Measurements from ENCODE around the gene PCDHGB6.
"Not testable (repeated sequence)": the region's sequence is repeated elsewhere in the genome, so short reads cannot be mapped to it uniquely, and the experiment has no call there.

PCDHGB6 gene

DNA sequence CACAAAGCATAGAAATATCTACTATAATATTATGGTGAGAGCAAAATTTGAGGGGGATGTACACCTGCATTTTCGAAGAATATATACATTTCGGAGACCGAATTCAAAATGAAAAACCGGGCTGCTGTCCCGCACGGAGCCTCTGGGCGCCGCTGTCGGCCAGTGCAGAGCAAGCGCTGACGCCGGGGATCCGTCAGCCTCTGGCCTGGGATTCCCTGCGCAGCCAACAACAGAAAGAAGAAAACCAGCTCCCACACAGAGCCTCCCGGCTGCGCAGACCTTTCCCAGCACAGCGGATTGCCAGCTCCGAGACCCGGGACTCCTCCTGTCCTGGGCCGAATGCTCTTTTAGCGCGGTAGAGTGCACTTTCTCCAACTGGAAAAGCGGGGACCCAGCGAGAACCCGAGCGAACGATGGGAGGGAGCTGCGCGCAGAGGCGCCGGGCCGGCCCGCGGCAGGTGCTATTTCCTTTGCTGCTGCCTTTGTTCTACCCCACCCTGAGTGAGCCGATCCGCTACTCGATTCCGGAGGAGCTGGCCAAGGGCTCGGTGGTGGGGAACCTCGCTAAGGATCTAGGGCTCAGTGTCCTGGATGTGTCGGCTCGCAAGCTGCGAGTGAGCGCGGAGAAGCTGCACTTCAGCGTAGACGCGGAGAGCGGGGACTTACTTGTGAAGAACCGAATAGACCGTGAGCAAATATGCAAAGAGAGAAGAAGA lies at the start of gene PCDHGB6:
PCDHGB6 (plus strand) TSS at position 232 of the 716 bp plus-strand sequence; CDS start at position 414, 182 bp downstream.
- not testable (repeated sequence) for DNase-seq

DNA sequence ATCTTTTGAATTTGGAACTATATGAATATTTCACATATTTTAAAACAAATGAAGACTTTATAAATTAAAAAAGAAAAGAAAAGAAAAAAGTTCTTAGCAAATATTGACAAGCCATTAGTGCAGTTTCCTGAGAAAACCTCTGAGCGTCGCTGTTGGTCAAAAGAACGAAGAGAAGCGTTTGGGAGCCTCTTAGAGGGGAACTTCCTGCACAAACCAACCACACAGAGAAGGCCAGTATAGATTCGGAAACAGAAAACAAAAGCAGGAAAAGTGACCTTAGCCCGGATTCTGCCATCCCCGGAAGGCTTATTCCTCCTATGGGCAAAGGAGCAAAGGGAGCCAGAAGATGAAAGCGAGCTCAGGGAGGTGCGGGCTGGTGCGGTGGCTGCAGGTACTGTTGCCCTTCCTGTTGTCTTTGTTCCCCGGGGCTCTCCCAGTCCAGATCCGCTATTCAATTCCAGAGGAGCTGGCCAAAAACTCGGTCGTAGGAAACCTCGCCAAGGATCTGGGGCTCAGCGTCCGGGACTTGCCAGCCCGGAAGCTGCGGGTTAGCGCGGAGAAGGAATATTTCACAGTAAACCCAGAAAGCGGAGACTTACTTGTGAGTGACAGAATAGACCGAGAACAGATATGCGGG lies 47.9 kb upstream of the PCDHGB6 start, which contains the start of gene PCDHGB2:
PCDHGB2 (plus strand) TSS at position 205 of the 637 bp plus-strand sequence; CDS start at position 347, 142 bp downstream.
- DNase-seq, result no peak

DNA sequence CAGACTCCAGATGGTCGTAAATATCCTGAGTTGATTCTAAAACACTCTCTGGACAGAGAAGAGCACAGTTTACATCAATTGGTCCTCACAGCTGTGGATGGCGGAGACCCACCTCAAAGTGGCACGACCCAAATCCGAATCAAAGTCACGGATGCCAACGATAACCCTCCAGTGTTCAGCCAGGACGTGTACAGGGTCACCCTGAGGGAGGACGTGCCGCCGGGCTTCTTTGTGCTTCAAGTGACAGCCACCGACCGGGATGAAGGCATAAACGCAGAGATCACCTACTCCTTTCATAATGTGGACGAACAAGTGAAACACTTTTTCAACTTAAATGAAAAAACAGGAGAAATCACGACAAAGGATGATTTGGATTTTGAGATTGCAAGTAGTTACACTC lies 47.1 kb upstream of the PCDHGB6 start:
- DNase-seq, result no peak

DNA sequence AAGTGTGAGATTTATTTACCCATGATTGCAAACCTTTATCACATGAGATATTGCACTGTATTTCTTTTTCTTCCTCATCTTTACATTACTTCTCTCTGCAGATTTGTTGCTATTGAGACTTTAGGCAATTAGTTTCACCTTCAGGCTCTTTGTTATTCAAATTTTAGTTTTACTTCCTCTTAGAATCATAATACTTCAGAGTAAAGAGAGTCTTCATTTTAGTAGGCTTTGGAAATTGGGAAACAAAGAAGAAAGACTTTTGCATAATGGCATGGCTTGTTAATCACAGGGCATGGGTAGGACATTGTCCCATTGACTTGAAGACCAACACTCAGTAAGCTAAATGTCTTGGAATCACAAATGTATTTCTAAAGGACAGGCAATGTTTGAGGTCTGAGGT lies 45.1 kb upstream of the PCDHGB6 start:
- no peak for DNase-seq

DNA sequence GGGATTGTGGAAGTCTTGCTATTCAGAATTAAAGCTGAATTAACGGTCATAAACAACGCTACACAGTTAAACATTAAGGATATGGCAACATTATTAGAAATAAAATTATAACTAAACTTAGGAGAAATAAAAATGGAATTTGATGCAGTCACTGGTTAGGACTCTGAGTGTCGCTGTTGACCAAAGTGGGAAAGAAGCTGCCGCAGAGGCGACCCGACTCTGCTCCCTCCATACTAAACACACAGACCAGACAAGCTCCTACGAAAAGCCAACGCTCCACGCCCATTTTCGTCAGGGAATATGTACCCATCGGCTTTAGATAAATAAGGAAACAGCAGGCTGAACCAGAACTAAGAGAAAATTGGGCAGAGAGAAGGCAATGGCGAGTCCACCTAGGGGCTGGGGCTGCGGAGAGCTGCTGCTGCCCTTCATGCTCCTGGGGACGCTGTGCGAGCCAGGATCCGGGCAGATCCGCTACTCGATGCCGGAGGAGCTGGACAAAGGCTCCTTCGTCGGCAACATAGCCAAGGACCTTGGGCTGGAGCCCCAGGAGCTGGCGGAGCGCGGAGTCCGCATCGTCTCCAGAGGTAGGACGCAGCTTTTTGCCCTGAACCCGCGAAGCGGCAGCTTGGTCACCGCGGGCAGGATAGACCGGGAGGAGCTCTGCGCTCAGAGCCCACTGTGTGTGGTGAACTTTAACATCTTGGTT lies 43.7 kb upstream of the PCDHGB6 start, which contains the start of gene PCDHGA5:
PCDHGA5 (plus strand) TSS at position 211 of the 709 bp plus-strand sequence; CDS start at position 380, 169 bp downstream.
- no peak for DNase-seq

DNA sequence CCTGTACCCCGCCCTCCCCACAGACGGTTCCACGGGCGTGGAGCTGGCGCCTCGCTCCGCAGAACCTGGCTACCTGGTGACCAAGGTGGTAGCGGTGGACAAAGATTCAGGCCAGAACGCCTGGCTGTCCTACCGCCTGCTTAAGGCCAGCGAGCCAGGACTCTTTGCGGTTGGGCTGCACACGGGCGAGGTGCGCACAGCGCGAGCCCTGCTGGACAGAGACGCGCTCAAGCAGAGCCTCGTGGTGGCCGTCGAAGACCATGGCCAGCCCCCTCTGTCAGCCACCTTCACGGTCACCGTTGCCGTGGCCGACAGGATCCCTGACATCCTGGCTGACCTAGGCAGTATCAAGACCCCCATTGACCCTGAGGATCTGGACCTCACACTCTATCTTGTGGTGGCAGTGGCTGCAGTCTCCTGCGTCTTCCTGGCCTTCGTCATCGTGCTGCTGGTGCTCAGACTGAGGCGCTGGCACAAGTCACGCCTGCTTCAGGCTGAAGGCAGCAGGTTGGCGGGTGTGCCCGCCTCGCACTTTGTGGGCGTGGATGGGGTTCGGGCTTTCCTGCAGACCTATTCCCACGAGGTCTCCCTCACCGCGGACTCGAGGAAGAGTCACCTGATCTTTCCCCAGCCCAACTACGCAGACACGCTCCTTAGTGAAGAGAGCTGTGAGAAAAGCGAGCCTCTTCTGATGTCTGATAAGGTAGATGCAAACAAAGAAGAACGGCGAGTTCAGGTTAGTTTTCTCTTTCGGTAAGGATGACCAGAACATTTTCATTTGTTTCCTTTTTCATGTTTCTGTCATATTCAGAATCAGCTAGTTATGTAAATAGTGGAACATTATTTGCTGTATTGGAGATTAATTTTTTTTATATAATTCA lies 41.6 kb upstream of the PCDHGB6 start:
- DNase-seq, result no peak

DNA sequence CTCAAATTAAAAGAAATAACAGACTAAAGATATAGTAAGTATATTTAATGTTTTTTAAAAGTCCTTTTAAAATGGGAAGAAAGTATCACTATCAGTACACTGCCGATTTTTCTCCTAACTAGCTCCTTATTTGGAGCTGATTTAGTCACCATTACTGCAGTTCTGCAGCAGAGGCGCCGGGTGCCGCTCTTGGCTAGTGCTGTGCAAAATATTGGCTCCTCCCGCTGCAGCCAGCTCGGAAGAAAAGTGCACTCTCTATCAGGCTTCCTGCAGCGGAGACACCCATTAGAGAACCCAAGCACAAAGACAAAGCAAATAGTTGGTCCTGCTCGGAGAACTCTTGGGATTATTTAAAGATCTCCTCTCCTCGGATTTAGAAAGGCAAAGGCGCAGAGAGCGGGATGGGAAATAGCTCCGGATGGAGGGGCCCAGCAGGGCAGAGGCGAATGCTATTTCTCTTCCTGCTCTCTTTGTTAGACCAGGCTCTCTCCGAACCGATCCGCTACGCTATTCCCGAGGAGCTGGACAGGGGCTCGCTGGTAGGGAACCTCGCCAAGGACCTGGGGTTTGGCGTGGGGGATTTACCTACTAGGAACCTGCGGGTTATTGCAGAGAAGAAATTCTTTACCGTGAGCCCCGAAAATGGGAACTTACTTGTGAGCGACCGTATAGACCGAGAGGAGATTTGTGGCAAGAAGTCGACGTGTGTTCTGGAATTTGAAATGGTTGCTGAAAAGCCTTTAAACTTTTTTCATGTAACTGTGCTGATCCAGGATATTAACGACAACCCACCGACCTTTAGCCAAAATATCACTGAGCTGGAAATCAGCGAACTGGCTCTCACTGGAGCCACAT lies 37.6 kb upstream of the PCDHGB6 start, which contains the start of gene PCDHGB3:
PCDHGB3 (plus strand) TSS at position 249 of the 855 bp plus-strand sequence; CDS start at position 402, 153 bp downstream.
- DNase-seq, result no peak

DNA sequence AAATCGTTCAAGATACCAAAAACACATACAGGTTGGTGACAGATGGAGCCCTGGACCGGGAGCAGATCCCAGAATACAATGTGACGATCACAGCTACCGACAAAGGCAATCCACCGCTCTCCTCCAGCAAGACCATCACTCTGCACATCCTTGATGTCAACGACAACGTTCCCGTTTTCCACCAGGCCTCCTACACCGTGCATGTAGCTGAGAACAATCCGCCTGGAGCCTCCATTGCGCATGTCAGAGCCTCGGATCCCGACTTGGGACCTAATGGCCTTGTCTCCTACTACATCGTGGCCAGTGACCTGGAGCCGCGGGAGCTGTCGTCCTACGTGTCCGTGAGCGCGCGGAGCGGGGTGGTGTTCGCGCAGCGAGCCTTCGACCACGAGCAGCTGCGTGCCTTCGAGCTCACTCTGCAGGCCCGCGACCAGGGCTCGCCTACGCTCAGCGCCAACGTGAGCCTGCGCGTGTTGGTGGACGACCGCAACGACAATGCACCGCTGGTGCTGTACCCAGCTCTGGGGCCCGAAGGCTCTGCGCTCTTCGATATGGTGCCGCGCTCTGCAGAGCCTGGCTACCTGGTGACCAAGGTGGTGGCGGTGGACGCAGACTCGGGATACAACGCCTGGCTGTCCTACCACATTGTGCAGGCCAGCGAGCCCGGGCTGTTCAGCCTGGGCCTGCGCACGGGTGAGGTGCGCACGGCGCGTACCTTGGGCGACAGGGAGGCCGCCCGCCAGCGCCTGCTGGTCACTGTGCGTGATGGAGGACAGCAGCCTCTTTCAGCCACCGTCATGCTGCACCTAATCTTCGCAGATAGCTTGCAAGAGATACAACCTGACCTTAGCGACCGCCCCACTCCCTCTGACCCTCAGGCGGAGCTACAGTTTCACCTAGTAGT lies 36.0 kb upstream of the PCDHGB6 start:
- DNase-seq, result no peak

DNA sequence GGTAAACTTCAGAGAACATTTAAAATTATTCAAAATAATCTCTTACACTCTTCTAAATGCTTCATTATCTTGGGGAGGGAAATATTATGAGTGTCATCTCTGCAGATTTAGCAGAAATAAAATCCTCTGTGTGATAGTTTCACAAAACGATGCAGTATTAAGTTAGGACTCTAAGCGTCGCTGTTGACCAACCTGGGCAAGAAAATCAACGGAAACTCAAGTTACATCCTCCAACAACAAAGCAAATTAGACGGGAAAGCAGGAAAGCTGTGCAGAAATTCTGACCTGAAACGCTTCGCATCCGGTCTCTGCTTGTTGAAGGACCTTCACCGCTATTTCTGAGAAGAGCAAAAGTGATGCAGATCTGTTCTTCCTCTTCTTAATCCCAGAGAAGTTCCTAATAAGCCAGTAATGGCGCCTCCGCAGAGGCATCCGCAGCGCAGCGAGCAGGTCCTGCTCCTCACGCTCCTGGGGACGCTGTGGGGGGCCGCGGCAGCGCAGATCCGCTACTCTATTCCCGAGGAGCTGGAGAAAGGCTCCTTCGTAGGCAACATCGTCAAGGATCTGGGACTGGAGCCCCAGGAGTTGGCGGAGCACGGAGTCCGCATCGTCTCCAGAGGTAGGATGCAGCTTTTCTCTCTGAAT lies 34.0 kb upstream of the PCDHGB6 start, which contains the start of gene PCDHGA6:
PCDHGA6 (plus strand) TSS at position 219 of the 645 bp plus-strand sequence; CDS start at position 412, 193 bp downstream.
- DNase-seq, result no peak

DNA sequence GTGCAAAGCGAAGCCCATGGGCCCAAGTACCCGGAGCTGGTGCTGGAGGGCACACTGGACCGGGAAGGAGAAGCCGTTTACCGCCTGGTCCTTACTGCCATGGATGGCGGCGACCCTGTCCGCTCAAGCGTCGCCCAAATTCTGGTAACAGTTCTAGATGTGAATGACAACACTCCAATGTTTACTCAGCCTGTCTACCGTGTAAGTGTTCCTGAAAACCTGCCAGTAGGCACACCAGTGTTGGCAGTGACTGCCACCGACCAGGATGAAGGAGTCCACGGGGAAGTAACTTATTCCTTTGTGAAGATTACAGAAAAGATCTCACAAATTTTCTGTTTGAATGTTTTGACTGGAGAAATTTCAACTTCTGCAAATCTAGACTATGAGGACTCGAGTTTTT lies 33.2 kb upstream of the PCDHGB6 start:
- DNase-seq, result no peak

DNA sequence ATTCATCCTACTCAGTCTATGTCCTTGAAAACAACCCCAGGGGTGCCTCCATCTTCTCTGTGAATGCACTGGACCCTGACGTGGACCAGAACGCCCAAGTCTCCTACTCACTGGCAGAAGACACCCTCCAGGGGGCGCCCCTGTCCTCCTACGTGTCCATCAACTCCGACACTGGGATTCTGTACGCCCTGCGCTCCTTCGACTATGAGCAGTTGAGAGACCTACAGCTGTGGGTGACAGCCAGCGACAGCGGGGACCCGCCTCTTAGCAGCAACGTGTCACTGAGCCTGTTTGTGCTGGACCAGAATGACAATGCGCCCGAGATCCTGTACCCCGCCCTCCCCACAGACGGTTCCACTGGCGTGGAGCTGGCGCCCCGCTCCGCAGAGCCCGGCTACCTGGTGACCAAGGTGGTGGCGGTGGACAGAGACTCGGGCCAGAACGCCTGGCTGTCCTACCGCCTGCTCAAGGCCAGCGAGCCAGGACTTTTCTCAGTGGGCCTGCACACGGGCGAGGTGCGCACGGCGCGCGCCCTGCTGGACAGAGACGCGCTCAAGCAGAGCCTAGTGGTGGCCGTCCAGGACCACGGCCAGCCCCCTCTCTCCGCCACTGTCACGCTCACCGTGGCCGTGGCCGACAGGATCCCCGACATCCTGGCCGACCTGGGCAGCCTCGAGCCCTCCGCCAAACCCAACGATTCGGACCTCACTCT lies 32.2 kb upstream of the PCDHGB6 start:
- DNase-seq, result not testable (repeated sequence)

DNA sequence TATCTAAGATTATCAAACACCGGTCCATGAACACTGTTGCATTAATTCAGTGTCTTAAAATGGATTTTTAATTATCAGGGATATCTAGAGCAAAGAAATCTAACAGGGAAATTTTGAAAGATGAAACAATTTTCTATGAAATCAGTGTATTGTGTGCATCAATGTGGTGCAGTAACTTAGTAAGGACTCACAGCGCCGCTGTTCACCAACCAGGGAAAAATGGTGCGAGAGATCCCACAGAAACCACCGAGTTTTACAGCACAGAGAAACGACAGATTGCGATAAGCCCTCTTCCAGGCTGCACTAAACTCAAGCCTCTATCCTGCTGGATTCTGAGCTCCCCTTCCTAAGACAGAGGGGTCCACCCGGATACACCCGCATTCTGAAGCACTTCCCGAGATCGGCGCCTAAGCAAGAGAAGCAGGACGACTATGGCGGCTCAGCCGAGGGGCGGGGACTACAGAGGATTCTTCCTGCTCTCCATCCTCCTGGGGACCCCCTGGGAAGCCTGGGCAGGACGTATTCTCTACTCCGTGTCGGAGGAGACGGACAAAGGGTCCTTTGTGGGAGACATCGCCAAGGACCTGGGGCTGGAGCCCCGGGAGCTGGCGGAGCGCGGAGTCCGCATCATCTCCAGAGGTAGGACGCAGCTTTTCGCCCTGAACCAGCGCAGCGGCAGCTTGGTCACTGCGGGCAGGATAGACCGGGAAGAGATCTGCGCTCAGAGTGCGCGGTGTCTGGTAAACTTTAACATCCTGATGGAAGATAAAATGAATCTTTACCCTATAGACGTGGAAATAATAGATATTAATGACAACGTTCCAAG lies 25.1 kb upstream of the PCDHGB6 start, which contains the start of gene PCDHGA7:
PCDHGA7 (plus strand) TSS at position 274 of the 826 bp plus-strand sequence; CDS start at position 432, 158 bp downstream.
- no peak for DNase-seq

DNA sequence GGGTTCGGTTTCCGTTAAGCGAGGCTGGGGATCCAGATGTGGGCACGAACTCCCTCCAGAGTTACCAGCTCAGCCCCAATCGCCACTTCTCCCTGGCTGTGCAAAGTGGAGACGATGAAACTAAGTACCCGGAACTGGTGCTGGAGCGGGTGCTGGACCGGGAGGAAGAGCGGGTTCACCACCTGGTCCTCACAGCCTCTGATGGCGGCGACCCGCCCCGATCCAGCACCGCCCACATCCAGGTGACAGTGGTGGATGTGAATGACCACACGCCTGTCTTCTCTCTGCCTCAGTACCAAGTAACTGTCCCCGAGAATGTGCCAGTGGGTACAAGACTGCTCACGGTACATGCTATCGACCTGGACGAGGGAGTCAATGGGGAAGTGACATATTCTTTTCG lies 24.5 kb upstream of the PCDHGB6 start:
- DNase-seq, result no peak

DNA sequence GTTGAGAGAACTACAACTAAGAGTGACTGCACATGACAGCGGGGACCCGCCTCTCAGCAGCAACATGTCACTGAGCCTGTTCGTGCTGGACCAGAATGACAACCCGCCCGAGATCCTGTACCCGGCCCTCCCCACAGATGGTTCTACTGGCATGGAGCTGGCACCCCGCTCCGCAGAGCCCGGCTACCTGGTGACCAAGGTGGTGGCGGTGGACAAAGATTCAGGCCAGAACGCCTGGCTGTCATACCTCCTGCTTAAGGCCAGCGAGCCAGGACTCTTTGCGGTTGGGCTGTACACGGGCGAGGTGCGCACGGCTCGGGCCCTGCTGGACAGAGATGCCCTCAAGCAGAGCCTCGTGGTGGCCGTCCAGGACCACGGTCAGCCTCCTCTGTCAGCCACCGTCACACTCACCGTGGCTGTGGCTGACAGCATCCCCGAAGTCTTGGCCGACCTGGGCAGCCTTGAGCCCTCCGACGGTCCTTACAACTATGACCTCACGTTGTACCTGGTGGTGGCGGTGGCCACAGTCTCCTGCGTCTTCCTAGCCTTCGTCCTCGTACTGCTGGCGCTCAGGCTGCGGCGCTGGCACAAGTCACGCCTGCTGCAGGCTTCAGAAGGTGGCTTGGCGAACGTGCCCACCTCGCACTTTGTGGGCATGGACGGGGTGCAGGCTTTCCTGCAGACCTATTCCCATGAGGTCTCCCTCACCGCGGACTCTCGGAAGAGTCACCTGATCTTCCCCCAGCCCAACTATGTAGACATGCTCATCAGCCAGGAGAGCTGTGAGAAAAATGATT lies 23.2 kb upstream of the PCDHGB6 start:
- no peak for DNase-seq

DNA sequence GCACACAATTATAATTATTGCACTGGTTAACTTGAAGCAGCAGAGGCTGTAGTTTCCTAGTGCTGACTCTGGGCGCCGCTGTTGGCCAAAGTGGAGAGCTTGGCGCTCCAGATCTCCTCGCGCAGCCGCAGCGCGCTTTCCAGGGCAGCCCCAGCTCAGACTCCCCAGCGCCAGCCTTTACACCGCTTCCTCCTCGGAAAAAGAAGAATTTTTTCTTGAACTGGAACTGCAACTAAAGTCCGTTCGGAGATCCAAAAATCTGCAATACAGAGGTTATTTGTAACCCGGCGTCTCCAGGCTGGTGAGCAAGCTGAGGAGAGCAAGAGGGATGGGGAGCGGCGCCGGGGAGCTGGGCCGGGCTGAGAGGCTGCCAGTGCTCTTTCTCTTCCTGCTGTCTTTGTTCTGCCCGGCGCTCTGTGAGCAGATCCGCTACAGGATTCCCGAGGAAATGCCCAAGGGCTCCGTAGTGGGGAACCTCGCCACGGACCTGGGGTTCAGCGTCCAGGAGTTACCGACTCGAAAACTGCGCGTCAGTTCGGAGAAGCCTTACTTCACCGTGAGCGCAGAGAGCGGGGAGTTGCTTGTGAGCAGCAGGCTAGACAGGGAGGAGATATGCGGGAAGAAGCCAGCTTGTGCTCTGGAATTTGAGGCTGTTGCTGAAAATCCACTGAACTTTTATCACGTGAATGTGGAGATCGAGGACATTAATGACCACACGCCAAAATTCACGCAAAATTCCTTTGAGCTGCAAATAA lies 20.1 kb upstream of the PCDHGB6 start, which contains the start of gene PCDHGB4:
PCDHGB4 (plus strand) TSS at position 142 of the 755 bp plus-strand sequence; CDS start at position 329, 187 bp downstream.
- DNase-seq, result not testable (repeated sequence)

DNA sequence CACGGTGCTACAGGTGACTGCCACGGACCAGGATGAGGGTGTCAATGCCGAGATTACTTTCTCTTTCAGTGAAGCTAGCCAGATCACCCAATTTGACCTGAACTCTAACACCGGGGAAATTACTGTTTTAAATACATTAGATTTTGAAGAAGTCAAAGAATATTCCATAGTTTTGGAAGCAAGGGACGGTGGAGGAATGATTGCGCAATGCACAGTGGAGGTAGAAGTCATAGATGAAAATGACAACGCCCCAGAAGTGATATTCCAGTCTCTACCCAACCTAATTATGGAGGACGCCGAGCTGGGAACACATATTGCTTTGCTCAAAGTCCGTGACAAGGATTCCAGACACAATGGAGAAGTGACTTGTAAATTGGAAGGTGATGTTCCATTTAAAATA lies 19.2 kb upstream of the PCDHGB6 start:
- DNase-seq, result no peak

Measured in Kasumi-1 (cell line).